Prostate gland (tissue), 2 donors: ENCODE measurements around the gene STK16. TPM values are rescaled to one million over a fixed set of nuclear protein-coding genes. Genes with fewer than 3 reads are reported as not detected.

Experiments used
- DNase-seq: peaks from one replicate; pipeline ENCODE4 v3.0.0-alpha.2; 2019; ENCODE audit warnings: low spot score
- H3K27ac ChIP-seq, 2 donors: fragments of 200-600 bp; sonication (generic); 2 replicates each; pipeline ENCODE4 v1.5.1; 2017 to 2019
- H3K27me3 ChIP-seq: fragments of 200-600 bp; sonication (generic); replicated peaks from 2 replicates; pipeline ENCODE4 v1.5.1; 2019; ENCODE audit not compliant: insufficient read depth
- H3K36me3 ChIP-seq, 2 donors: fragments of 200-600 bp; sonication (generic); 1 replicate in 1 of 2; 2 replicates in 1 of 2; pipeline versions ENCODE4 v1.5.1 to v1.8.1; 2017 to 2019
- H3K4me1 ChIP-seq: fragments of 200-600 bp; sonication (generic); replicated peaks from 2 replicates; pipeline ENCODE4 v1.5.1; 2019
- H3K4me3 ChIP-seq, 2 donors: fragments of 200-600 bp; sonication (generic); 2 replicates each; pipeline ENCODE4 v1.5.1; 2017 to 2019
- H3K9me3 ChIP-seq: fragments of 200-600 bp; sonication (generic); 2 replicates; pipeline ENCODE4 v1.5.1; 2017
- CTCF ChIP-seq, 4 experiments: fragments of 200-600 bp in 2 of 4; fragments of 450-650 bp in 2 of 4; sonication (generic) in 2 of 4; IDR thresholded peaks; 1 replicate in 3 of 4; 2 replicates in 1 of 4; pipeline ENCODE4 v1.5.1; 2016 to 2019; ENCODE audit warnings: antibody characterized with exemption in 4 of 4, mild to moderate bottlenecking in 2 of 4, moderate library complexity in 2 of 4
- POLR2A ChIP-seq: fragments of 450-650 bp; IDR thresholded peaks from one replicate; pipeline ENCODE4 v1.6.1; 2016; ENCODE audit warnings: antibody characterized with exemption, mild to moderate bottlenecking
- POLR2AphosphoS5 ChIP-seq: sonication (generic); formaldehyde crosslinking; IDR thresholded peaks from one replicate; pipeline ENCODE4 v1.6.1; 2017; ENCODE audit warnings: antibody characterized with exemption
- WGBS: methylation state at CpG from one replicate; pipeline ENCODE4 v1.1.5; 2018; 5-methylcytosine and 5-hydroxymethylcytosine counted together
- intact Hi-C: fragments of 100-400 bp; cut with DNase I; formaldehyde crosslinking; loops from one replicate; pipeline ENCODE4 v1.14.2; 2022
- total RNA-seq, 2 donors: library from RNA; depleted of rRNA; stranded (reverse); fragments of >200 nt; gene quantifications; one replicate each; pipeline ENCODE4 v1.1.0, GENCODE V29; 2016

The STK16 gene
- total RNA-seq, 2 donors from 2014 or later, result 20.5 to 26.1 TPM

DNA sequence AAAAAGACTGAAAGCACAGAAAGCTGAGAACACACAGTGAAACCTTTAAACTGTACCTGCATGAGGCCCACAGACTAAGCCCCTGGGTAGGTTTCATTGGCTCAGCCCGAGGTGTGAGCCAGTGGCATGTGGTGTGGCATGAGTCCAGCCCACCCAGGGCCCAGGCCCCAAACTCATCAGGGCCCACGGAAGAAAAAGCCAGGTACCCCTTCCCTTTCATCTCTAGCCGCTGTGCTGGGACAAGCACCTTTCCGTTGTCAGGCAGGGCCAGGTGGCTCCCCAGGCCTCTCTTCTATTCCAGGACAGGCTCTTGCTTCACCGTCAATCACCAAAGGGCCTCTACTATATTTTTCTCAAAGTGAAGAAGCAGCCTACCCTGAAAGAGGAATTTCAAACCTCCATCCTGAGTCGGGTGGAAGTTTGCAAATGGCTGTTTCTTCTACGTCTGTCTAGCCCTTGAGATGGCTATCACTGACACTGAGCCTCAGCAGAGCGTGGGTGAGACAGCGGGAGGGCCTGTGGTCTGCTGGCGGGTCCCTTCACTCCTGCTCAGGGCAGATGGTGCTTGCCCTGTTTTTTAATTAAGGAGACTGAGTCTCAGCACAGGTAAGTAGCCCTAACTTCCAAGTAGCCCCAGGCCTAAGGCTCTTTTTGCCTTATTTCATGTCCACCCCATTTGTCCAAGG is 42.4 kb downstream of the STK16 start:
- Histone ChIP-seq H3K9me3 (no peaks in the 10 kb centered on the region), H3K4me1 (peaks cover 9% of the 10 kb centered on the region), H3K36me3 (peaks cover 0 to 11% of the 10 kb centered on the region in 2 donors), H3K27me3 (no peaks in the 10 kb centered on the region), H3K4me3 (no peak overlapping the region), H3K27ac (no peak overlapping the region)
- TF ChIP-seq POLR2AphosphoS5, result no peak
- TF ChIP-seq POLR2A, result no peak
- DNase-seq, result no peak
- WGBS, result 74% methylated on average over 10 of the region's 10 CpGs
- intact Hi-C loops, result no loop called here

DNA sequence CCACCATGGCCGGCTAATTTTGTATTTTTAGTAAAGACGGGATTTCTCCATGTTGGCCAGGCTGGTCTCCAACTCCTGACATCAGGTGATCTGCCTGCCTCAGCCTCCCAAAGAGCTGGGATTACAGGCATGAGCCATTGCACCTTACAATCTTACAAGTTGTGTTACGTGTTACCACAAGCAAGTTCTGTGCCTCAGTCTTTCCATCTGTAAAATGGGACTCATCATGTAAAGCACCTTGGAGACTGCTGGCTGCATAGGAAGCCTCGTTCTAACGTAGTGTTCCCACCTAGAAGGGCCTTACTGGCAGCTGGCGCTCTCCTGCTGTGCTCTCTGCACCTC is 43.9 kb downstream of the STK16 start:
- H3K36me3 ChIP-seq, result peaks cover 0 to 8% of the 10 kb centered on the region in 2 donors
- DNase-seq, result no peak
- H3K9me3 ChIP-seq, result no peaks in the 10 kb centered on the region
- peaks cover 9% of the 10 kb centered on the region for H3K4me1 ChIP-seq
- H3K27me3 ChIP-seq, result no peaks in the 10 kb centered on the region
- whole genome bisulfite sequencing, result 60% methylated on average over 6 of the region's 6 CpGs
- intact Hi-C loops, result no loop called here
- TF ChIP-seq CTCF (IDR thresholded peaks at IDR 0.05) (no peak), POLR2AphosphoS5 (no peak), POLR2A (no peak)
- H3K27ac ChIP-seq, result no peak overlapping the region
- H3K4me3 ChIP-seq, result no peak overlapping the region

DNA sequence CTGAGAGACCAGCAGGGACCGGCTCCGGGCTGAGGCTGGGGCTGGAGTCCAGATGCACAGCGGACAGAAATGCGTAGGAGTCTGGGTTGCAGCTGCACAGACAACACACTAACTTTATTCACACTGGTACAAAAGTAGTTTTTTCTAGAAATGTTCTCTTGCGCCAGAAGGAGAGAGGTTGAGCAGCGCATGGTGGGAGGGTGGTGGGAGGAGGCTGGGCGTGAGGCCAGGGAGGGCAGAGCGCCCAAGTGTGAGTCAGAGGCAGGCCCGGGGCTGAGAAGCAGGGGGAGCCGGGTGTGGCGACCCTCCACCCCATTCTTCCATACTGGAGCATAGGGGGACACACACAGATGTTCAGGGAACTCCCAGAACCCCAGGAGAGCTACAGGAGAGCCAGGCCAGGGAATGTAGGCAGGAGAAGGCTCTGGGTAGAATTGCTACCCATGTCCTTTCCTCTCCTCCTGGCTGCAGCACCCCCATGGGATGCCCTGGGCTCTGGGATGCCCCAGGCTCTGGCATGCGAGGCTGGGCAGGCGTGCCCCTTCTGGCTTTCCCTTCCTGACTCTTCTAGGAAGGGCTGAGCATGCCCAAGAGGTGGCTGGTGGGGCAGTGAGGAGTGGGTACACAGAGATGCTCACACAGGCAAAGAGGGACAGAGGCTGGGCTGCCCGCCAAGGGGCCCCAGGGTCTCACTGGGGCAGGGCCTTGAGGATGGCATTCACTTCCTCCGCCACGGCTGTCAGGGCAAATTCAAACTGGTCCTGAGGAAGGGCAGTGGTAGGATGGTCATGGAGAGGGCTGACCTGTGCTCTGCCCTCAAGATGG is 44.5 kb downstream of the STK16 start:
- H3K27me3 ChIP-seq, result no peaks in the 10 kb centered on the region
- peaks cover 0 to 3% of the 10 kb centered on the region in 2 donors for H3K36me3 ChIP-seq
- no peak overlapping the region for H3K4me3 ChIP-seq
- H3K27ac ChIP-seq, result no peak overlapping the region
- intact Hi-C loops, result loop anchor here (10.0 kb wide), 2 partner anchors 75 to 245 kb away; partner anchors contain the start of gene ABCB6
- WGBS, result 21% methylated on average over 16 of the region's 16 CpGs
- H3K4me1 ChIP-seq, result peaks cover 9% of the 10 kb centered on the region
- peak; percentile 42 for TF ChIP-seq POLR2AphosphoS5
- TF ChIP-seq CTCF (IDR thresholded peaks at IDR 0.05), result no peak
- TF ChIP-seq POLR2A, result no peak
- no peak for DNase-seq
- H3K9me3 ChIP-seq, result no peaks in the 10 kb centered on the region

- no peak for TF ChIP-seq CTCF (IDR thresholded peaks at IDR 0.05)
- TF ChIP-seq POLR2A, result no peak
- TF ChIP-seq POLR2AphosphoS5, result no peak
- H3K9me3 ChIP-seq, result no peaks in the 10 kb centered on the region
- no peak overlapping the region for H3K27ac ChIP-seq
- H3K4me1 ChIP-seq, result peaks cover 3% of the 10 kb centered on the region
- DNase-seq, result no peak
- no peaks in the 10 kb centered on the region for H3K27me3 ChIP-seq
- WGBS, result 88% methylated on average over 14 of the region's 16 CpGs
- no peak overlapping the region for H3K4me3 ChIP-seq
- intact Hi-C loops, result loop anchor here (10.0 kb wide), 2 partner anchors 76 to 244 kb away; partner anchors contain the start of gene ABCB6
- H3K36me3 ChIP-seq, result no peaks in the 10 kb centered on the region
Observed at GRCh38 chr2:219290381-219291171, 45.3 kb downstream of the STK16 start.

- H3K4me1 ChIP-seq, result no peaks in the 10 kb centered on the region
- DNase-seq, result no peak
- no peak overlapping the region for H3K4me3 ChIP-seq
- no peak overlapping the region for H3K27ac ChIP-seq
- H3K9me3 ChIP-seq, result no peaks in the 10 kb centered on the region
- H3K27me3 ChIP-seq, result no peaks in the 10 kb centered on the region
- WGBS, result 91% methylated on average over 7 of the region's 7 CpGs
- TF ChIP-seq CTCF (IDR thresholded peaks at IDR 0.05), result no peak
- intact Hi-C loops, result loop anchor here (10.0 kb wide), 2 partner anchors 77 to 243 kb away; partner anchors contain the start of gene ABCB6
- H3K36me3 ChIP-seq, result no peaks in the 10 kb centered on the region
Observed at GRCh38 chr2:219291394-219291793, 46.1 kb downstream of the STK16 start.
